T47D (cell line): ENCODE measurements around the gene UQCRC2.
"Not testable (repeated sequence)": the region's sequence is repeated elsewhere in the genome, so short reads cannot be mapped to it uniquely, and the experiment has no call there.

Source experiments
- DNase-seq, 2 experiments: peaks; one replicate each; pipeline versions ENCODE4 v3.0.0 to v3.0.0-alpha.2; 2011 to 2012; ENCODE audit warnings: low read depth in 1 of 2, low spot score in 1 of 2
- JUND ChIP-seq: IDR thresholded peaks from 2 replicates; pipeline ENCODE4 v1.6.1; 2012; ENCODE audit warnings: low read depth
- in situ Hi-C: cut with HindIII; loops from 2 replicates; pipeline ENCODE4 v1.10.0; 2016; ENCODE audit warnings: low sequenced_read_pairs, low pct_unique_long_range_greater_than_20kb

Gene UQCRC2

DNA sequence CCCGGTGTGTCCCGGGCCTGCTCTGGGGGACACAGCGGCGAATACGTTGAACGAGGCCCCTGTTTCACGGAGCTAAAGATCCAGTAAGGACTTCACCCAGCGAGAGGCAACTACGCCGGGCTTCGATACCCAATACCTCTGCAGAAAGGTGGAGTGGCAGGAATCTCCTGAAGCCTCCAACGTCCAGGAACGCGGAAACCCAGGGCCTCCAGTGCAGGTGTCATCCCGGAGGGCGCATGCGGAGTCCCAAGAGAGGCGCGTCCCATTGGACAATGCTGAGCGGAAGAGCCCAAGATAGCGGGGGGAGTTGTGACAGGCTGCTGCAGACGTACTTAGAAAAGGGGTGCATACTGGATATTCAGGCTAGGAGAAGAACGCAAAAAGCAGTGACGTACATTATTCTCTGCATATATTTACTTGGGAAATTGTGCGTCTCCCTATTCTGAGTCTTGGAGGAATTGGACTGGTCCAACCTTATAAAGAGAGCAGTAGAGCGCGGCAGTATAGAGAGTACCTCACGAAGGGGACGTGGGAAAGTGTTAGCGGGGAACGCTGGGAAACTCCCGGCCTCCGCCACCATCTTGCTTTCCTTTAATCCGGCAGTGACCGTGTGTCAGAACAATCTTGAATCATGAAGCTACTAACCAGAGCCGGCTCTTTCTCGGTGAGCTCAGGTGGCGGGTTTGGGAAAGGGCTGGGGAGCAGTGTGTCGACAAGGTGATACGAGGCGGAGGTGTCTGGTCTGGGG is at the start of gene UQCRC2:
Gene UQCRC2 (plus strand): TSS at position 569 of the 748 bp plus-strand sequence. CDS start 63 bp downstream, at position 632.
- DNase-seq: peak; percentile 74 to 98
- peak; percentile 77 for TF ChIP-seq JUND
- in situ Hi-C loops: no loop called here

DNA sequence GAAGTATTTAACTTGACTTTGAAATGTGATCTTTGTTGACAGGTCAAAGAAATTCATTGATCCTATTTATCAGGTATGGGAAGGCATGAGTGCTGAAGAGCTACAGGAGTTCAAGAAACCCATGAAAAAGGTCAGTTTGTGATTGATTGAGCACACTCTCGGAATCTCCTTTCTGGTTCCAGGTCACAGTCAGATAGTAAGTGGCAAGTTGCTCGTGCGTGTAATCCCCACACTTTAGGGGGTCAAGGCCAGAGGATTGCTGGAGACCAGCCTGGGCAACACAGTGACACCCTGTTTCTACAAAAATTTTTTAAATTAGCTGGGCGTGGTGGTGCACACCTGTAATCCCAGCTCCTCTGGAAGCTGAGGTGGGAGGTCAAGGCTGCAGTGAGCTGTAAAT is 20.5 kb upstream of the UQCRC2 start:
- DNase-seq, in situ Hi-C loops: not testable (repeated sequence)

DNA sequence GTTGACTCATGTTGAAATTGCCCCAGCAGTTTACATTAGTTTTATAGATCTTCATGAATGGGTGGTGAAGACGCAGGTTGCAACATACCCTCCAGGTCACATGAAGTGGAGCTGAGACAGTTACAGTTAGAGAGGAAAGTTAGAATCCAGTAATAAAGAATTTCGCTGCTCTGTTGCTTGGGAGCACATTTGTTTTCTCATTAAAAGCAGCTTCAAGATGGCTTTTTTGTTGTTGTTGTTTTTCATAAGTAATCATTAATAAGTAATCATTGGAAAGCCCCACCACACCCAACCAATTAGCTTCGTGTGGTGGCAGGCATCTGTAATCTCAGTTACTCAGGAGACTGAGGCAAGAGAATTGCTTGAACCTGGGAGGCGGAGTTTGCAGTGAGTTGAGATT is 19.8 kb upstream of the UQCRC2 start:
- in situ Hi-C loops, DNase-seq: not testable (repeated sequence)

DNA sequence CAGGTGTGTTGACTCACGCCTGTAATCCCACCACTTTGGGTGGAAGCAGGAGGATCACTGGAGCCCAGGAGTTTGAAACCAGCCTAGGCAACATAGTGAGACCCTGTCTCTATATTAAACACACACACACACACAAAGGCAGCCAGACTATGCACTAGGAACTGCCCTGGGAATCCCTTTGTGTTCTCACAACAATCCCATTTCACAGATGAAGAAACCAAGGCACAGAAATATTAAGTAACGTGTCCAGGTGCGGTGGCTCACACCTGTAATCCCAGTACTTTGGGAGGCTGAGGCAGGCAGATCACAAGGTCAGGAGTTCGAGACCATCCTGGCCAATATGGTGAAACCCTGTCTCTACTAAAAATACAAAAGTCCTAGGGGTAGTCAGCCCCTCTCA is 19.4 kb upstream of the UQCRC2 start:
- DNase-seq, in situ Hi-C loops: not testable (repeated sequence)

DNA sequence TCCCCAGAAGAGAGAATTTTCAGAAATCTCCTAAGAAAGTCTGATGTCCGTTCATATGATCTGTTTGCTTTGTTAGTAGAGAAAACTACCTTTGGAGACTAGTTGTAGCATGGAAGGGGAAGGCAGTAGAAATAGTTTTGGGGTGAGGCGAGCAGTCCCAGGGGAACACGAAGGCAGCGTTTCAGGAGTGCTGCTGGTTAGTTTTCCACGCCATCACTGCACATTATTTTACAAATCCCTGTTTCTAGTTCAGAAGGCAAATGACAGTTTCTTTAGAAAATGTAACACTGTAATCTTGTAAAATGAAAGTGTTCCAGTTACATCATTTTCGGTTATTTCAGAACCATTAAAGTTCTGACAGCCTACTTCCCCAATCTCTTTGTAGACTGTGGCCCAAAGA is 16.9 kb upstream of the UQCRC2 start:
- in situ Hi-C loops: not testable (repeated sequence)

DNA sequence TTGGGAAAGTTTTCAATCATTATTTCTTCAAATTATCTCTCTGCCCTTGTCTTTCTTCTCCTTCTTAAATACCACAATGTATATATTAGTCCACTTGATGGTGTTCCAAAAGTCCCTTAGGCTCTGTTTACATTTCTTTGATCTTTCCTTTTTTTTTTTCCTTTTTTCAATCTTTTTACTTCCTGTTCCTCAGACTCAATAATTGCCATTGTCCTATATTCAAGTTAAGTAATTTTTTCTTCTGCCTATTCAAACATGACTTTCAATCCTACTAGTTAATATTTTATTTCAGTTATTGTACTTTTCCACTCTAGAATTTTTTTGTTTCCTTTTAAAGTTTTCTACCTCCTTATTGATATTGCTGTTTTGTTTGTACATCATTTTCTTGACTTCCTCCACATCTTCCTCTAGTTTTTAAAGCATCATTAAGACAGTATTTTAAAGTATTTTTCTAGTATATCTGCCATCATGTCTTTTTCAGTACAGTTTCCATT is 15.8 kb upstream of the UQCRC2 start:
- in situ Hi-C loops: no loop called here
- no peak for TF ChIP-seq JUND
- no peak for DNase-seq

More for the DNA sequence above, 16.9 kb upstream of the UQCRC2 start:
- not testable (repeated sequence) for DNase-seq

DNA sequence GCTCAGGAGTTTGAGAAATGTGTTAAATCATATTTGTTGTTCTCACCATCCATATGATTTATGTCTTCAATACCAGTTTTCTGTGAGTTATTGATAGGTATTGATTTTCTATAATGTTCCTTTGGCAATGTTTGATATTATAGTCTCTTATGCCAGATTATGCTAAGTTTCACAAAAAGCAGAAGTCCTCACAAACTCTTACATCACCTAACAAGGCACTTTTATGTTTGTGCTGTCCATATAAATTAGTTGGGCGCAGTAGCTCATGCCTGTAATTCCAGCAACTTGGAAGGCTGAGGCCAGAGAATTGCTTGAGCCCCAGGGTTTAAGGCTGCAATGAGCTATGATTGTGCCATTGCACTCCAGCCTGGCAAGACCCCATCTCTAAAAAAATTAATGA is 12.6 kb upstream of the UQCRC2 start:
- DNase-seq: no peak
- in situ Hi-C loops: no loop called here
- no peak for TF ChIP-seq JUND

DNA sequence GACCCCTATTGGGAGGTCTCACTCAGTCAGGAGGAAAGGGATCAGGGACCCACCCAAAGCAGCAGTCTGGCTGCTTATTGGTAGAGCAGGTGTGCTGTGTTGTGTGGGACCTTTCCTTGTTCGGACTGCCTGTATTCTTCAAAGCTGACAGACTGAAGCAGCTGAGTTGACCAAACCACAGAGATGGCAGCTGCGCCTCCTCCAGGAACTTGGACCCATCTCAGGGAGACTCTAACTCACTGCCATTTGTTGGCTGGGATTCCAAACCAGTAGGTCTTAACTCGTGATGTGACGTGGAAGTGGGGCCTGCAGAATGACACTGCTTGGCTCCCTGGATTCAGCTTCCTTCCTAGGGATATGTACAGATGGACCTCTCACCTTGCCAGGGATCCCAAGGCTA is 9.6 kb upstream of the UQCRC2 start:
- TF ChIP-seq JUND: no peak
- DNase-seq: no peak
- in situ Hi-C loops: no loop called here

DNA sequence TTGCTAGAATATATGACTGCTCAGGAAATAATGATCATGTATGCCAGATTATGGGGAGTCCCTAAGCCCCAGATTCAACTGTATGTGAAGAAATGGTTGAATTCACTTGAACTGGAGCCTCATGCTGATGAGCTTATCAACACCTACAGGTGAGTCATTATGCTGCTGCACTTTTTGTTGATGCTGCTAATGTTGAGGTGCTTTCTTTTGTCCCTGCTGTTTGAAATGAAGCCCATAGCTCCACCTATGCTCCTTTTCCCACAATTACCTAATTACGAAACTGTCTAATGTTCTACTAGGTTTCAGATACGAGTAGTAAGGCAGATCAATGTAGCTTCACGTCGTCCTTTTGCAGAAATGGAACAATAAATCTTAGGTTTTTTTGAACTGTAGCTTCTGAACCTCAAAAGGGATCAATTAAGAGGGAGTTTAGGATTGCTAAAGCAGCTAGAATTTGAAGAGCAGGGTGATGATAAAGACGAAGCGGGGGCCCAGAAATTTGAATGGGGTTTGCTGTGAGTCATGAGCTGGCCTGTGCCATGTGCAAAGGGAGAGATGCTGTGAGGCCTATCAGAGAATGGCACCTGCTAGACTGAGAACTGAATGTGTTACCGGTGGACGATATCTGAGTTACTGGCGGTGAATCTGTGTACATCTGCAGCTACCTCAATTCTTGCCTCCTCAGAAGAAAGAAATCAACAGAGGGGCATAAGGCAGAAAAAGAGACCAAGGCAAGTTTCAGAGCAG is 6.1 kb upstream of the UQCRC2 start:
- no peak for DNase-seq
- in situ Hi-C loops: no loop called here
- TF ChIP-seq JUND: no peak

DNA sequence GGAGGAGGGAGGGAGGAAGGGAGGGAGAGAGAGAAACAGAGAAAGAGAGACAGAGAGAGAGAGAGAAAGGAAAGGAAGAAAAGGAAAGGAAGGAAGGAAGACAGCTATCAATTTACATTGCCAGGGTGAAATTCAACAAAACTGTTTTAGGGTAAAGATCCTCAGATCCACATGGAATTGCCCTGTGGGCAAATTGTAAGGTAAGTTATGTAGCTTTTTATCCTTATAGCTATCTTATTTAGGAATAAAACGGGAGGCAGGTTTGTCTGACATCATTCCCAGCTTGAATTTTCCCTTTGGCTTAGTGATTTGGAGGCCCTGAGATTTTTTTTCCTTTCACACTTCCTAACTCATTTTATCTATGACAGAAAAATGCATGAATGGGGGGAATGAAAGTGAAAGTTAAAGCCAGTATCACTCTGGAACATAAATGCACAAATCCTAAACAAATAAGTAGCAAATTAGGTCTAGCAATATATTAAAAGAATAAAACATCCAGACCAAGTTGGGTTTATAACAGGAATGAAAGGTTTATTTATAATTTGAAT is 3.4 kb upstream of the UQCRC2 start:
- in situ Hi-C loops: no loop called here
- no peak for DNase-seq
- no peak for TF ChIP-seq JUND

DNA sequence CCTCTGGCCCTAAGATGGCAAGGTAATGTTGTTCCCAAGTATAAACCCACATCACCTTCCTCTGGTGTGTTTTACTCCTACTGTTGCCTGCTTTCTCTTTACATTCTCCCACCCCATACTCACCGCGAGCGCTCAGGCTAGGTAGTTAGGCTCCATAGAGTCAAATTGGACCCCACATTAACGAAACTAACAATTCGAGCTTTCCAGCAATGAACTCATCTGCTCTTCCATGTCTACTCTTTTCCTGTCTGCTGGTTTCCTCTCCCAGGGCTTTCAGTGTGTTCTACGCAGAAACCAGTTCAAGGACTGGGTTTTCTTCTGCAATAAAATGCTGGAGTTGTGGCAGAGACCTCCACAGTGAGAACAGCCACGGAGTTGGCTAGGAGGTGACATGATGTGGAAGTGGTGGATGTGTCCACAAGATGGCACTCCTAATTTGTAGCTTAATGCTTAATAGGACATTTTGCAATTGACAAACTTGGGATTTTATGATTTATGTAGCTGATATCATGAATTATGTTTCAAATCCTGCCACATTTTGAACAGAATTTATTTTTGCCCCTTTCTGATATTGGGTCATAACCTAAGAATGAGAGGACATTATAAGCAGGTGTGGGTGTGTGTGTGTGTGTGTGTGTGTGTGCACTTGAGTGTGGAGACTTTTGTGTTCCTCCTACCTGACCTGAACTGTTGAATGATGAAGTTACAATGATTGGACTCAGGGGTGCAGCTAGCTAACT is 2.2 kb upstream of the UQCRC2 start:
- in situ Hi-C loops: no loop called here
- no peak for TF ChIP-seq JUND
- DNase-seq: peak in 1 of 2 experiments; percentile 44

DNA sequence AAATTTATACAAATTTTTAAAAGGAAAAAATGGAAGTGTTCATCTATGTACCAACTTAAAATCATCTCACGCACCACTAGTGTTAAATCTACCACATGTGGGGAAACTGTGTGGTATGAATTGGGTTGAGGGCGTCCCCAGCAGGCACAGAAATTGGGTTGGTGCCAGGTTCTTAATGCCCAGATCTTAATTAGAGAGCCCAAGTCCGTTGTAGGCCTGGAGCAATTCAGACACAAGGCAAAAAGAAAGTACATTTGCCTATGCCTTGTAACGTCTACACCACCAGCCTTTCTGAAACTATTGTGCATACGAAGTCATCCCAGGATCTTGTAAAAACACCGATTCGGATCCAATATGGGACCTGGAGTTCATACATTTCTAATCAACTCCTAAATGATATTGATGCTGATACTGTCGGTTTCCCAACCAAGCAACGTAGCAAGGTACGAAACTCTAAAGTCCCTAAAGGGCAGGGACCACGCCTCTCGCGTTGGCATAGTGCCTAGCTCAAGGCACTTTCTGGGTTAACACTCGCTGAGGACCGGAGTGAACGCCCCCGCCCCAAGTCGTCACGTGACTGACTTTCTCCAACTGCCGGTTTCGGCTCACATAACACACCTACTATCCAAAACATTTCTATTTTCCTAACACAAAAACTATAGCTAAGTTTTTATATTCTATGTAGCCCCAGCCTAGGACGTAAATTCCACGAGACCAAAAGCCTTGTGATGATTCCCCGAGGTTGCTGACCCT is 945 bp upstream of the UQCRC2 start:
- peak; percentile 18 to 80 for DNase-seq
- in situ Hi-C loops: no loop called here
- TF ChIP-seq JUND: no peak
